Astrocyte of the cerebellum (primary cell): ENCODE measurements around the gene ZNF138.

Experiments used
- DNase-seq: peaks from one replicate; pipeline ENCODE4 v3.0.0-alpha.2; 2011; ENCODE audit warnings: low read depth
- H3K4me3 ChIP-seq: 2 replicates; pipeline ENCODE4 v1.5.1; 2011; ENCODE audit warnings: mild to moderate bottlenecking, low read depth, low read length, moderate library complexity
- in situ Hi-C: cut with HindIII; loops from 2 replicates; pipeline ENCODE4 v1.10.0; 2017; ENCODE audit warnings: low sequenced_read_pairs
- TF ChIP-seq, protein P1 (sequence below): IDR thresholded peaks from 2 replicates; pipeline ENCODE4 v1.5.1; 2012; ENCODE audit warnings: low read length, low read depth, moderate library complexity, mild to moderate bottlenecking; ENCODE audit errors: missing control alignments

Gene ZNF138

DNA sequence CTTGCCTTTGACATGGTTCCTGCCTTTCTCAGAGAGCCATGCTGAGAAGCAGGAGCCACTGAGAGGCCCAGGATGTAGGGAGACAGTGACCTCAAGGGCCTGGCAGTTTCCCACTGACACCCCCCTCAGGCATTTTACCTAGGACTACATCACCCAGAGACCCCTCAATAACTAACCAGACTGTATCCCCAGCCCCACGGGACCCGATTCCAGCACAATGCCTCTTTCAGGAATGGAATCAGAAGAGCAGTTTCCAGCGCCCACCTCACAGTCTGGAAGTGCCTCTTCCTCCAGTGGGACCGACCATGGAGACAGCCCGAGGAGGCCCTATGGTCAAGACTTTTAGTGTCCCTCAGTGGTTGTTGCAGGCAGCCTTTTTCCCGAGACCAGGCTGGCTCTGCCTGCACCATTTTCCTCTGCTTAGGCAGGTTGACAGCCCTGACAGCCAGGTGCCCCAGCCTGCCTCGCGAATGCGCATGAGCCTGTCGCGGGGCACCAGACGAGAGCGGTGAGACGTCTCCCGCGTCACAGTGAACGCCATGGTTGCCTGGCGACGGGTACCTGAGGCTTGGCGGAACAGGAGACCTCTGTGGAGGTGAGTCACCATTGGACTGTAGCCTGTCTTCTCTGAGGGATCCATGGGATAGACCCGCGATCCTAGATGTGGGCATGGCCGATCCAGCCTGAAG lies 80.5 kb downstream of the ZNF138 start:
- in situ Hi-C loops = loop anchor here (25.0 kb wide), 1 partner anchor 212 kb away; the partner anchor contains the start of gene ZNF107
- TF ChIP-seq, protein P1, sequence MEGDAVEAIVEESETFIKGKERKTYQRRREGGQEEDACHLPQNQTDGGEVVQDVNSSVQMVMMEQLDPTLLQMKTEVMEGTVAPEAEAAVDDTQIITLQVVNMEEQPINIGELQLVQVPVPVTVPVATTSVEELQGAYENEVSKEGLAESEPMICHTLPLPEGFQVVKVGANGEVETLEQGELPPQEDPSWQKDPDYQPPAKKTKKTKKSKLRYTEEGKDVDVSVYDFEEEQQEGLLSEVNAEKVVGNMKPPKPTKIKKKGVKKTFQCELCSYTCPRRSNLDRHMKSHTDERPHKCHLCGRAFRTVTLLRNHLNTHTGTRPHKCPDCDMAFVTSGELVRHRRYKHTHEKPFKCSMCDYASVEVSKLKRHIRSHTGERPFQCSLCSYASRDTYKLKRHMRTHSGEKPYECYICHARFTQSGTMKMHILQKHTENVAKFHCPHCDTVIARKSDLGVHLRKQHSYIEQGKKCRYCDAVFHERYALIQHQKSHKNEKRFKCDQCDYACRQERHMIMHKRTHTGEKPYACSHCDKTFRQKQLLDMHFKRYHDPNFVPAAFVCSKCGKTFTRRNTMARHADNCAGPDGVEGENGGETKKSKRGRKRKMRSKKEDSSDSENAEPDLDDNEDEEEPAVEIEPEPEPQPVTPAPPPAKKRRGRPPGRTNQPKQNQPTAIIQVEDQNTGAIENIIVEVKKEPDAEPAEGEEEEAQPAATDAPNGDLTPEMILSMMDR = no peak
- no peak overlapping the region for H3K4me3 ChIP-seq
- DNase-seq = no peak

DNA sequence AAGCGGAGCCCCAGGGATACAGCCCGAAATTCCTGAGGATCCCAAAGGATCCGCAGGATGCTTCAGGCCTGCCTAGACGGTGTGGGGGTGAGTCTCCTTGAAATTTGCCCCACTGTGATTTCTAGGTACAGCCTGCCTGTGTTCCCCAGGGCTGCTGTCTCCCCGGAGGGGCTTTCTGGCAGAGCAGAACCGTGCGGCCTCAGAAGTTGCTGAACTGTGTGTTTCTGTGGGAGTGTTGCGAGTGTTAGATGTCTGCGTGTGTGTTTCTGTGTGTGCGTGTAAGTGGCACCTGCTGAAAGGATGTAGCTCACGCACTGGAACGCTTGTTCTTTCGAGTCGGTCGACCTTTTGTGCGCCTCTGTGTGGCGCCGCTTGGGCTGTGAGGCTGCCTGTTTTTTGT lies 81.0 kb downstream of the ZNF138 start:
- TF ChIP-seq, protein P1 = no peak
- H3K4me3 ChIP-seq = no peak overlapping the region
- no peak for DNase-seq
- in situ Hi-C loops = loop anchor here (25.0 kb wide), 1 partner anchor 213 kb away; the partner anchor contains the start of gene ZNF107

DNA sequence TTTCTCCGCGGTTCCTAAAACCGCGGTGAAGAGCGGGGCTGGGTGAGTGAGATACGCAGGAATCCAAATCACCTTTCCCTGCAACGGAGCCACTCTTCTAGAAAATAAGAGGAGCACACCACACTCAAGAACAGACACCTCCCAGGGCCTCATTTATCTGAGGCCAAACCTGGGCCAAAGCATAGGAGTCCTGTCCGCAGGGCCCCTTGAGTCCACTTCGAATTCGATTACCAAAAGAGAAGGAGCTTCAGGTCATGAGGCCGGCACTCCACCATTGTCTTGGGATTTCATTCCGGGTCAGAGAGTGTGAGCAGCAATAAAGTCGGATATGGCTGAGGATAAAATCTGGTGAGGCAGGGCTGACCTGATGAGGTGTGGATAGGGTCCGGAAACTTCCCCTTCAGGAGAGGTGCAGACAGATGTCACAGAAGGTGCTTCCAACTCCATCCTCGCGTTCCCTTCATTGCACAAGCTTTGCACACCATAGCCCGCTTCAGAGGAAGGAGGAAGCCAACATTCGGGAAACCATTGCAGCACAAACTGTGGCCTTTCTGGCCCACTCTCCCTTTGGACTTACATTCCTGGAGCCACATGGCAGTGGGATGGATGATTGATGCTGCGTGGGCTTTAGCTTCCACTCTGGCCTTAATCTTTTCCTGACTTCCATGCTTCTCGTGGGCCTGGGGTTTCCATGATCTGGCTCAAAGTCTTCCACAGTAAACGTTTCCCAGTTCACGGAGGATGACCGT lies 81.6 kb downstream of the ZNF138 start:
- DNase-seq = no peak
- TF ChIP-seq, protein P1 = no peak
- H3K4me3 ChIP-seq = no peak overlapping the region
- in situ Hi-C loops = loop anchor here (25.0 kb wide), 1 partner anchor 214 kb away; the partner anchor contains the start of gene ZNF107

DNA sequence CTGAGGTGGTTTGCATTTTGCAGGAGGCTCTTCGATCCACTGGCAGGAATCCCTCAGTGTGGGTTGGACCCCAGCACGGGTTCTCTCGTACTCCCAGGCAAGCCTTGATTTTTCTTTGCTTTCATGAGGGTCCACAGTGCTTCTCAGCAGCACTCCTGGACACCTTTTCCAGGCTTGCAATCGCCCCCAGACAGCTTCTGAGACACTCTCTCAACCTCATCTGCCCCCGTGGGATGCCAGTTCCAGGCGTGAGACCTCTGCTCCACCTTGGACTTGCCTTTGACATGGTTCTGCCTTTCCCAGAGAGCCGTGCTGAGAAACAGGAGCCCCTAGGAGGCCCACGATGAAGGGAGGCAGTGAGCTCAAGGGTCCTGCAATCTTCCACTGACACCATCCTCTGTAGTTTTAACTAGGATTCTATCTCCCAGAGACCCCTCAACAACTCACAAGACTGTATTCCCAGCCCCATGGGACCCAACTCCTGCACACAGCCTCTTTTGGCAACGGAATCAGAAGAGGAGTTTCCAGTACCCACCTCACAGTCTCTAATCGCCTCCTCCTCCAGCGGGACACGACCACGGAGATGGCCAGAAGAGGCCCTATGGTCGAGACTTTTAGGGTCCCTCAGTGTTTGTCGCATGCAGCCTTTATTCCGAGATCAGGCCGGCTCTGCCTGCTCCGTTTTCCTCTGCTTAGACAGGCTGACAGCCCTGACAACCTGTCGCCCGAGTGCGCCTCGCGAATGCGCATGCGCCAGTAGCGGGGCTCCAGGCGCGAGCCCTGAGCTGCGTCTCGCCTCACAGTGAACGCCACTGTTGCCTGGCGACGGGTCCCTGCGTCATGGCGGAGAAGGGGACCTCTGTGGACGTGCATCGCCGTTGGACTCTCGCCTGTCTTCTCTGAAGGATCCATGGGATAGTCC lies 82.8 kb downstream of the ZNF138 start:
- in situ Hi-C loops = loop anchor here (25.0 kb wide), 1 partner anchor 215 kb away; the partner anchor contains the start of gene ZNF107
- H3K4me3 ChIP-seq = peak overlapping the region; percentile 31
- no peak for DNase-seq
- TF ChIP-seq, protein P1 = no peak

DNA sequence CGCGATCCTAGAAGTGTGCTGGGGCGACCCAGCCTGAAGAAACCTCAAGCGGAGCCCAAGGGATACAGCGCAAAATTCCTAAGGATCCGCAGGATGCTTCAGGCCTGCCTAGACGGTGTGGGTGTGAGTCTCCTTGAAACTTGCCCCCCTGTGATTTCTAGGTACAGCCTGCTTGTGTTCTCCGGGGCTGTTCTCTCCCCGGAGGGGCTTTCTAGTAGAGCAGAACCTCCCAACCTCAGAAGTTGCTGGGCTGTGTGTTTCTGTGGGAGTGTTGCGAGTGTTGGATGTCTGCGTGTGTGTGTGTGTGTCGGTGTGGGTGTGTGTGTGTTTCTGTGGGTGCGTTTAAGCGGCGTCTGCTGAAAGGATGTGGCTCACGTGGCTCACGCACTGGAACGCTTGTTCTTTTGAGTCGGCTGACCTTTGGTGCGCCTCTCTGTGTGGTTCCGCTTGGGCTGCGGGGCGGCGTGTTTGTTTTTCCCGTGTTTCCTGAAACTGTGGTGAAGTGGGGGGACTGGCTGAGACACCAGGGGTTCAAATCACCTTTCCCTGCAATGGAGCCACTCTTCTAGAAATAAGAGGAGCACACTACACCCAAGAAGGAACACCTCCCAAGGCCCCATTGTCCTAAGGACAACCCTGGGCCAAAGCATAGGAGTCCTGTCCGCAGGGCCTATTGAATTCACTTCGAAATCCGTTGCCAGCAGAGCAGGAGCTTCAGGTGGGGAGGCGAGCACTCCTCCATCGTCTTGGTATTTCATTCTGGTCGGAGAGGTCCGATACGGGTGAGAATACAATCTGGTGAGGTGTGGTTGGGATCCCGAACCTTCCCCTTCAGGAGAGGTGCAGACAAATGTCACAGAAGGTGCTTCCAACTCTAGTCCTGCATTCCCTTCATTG lies 83.7 kb downstream of the ZNF138 start:
- DNase-seq = no peak
- peak overlapping the region; percentile 31 for H3K4me3 ChIP-seq
- TF ChIP-seq, protein P1 = no peak
- in situ Hi-C loops = loop anchor here (25.0 kb wide), 1 partner anchor 216 kb away; the partner anchor contains the start of gene ZNF107
